Keratinocyte (primary cell): ENCODE data around the gene PIGU.

Source experiments
- EZH2 ChIP-seq: IDR thresholded peaks from one replicate; pipeline ENCODE4 v1.6.1; 2012; ENCODE audit warnings: inconsistent platforms, mild to moderate bottlenecking, low read length, moderate library complexity
- TF ChIP-seq, protein P1 (sequence below), 3 experiments: IDR thresholded peaks in 1 of 3; conservative IDR thresholded peaks in 1 of 3; optimal IDR thresholded peaks in 1 of 3; 2 replicates in 2 of 3; 3 replicates in 1 of 3; pipeline versions ENCODE3 to v1.5.1; 2011; ENCODE audit warnings: low read length in 3 of 3, mild to moderate bottlenecking in 3 of 3, moderate library complexity in 2 of 3, control low read depth in 1 of 3, inconsistent platforms in 1 of 3; ENCODE audit not compliant: insufficient read depth in 2 of 3; ENCODE audit errors: extremely low read depth in 1 of 3

DNA sequence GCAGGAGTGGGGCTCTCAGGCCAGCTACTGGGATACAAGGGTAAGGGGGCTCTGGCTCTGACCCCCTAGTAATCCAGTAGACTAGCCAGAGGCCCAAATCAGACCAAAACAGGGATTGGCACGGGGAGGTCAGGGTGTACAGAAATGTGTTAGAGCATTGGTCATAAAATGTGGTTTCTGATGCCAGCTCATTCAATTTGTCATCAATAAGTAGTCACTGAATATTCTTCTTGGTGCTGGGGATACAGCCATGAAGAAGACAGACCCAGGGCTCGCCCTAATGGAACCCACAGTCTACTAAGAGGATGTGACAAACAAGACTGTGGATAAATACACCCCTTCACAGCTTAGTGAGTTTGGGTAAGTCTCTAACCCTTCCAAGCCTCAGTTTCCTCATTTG, 107.3 kb downstream of the PIGU start:
- TF ChIP-seq EZH2, result no peak
- TF ChIP-seq, protein P1, sequence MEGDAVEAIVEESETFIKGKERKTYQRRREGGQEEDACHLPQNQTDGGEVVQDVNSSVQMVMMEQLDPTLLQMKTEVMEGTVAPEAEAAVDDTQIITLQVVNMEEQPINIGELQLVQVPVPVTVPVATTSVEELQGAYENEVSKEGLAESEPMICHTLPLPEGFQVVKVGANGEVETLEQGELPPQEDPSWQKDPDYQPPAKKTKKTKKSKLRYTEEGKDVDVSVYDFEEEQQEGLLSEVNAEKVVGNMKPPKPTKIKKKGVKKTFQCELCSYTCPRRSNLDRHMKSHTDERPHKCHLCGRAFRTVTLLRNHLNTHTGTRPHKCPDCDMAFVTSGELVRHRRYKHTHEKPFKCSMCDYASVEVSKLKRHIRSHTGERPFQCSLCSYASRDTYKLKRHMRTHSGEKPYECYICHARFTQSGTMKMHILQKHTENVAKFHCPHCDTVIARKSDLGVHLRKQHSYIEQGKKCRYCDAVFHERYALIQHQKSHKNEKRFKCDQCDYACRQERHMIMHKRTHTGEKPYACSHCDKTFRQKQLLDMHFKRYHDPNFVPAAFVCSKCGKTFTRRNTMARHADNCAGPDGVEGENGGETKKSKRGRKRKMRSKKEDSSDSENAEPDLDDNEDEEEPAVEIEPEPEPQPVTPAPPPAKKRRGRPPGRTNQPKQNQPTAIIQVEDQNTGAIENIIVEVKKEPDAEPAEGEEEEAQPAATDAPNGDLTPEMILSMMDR (optimal IDR thresholded peaks at IDR 0.05 in 1 of 3, IDR thresholded peaks at IDR 0.05 in 1 of 3, conservative IDR thresholded peaks at IDR 0.05 in 1 of 3; ENCODE audit: extremely low read depth in 1 of 3, insufficient read depth in 2 of 3, low read length in 3 of 3), result no peak
